Smooth muscle cell (in vitro differentiated cells): ENCODE results near the gene FDPS. TPM values are rescaled to one million over a fixed set of nuclear protein-coding genes. Genes with fewer than 3 reads are reported as not detected.

Experiments used
- DNase-seq: peaks from one replicate; lab custom pipeline; 2025; ENCODE audit not compliant: unreplicated experiment; lab: John Stamatoyannopoulos, UW
- H2AFZ ChIP-seq: fragments of 200-600 bp; sonication (generic); 2 replicates; pipeline ENCODE4 v1.6.0; 2016; ENCODE audit warnings: antibody characterized with exemption, low read depth, mild to moderate bottlenecking
- H3F3A ChIP-seq: fragments of 200-600 bp; sonication (generic); 2 replicates; pipeline ENCODE4 v1.6.0; 2017; ENCODE audit warnings: antibody characterized with exemption, low read depth
- H3K27ac ChIP-seq: fragments of 200-600 bp; sonication (generic); 2 replicates; pipeline ENCODE4 v1.5.1; 2016; ENCODE audit warnings: low read depth, mild to moderate bottlenecking
- H3K27me3 ChIP-seq: fragments of 200-600 bp; sonication (generic); 2 replicates; pipeline ENCODE4 v1.6.1; 2016; ENCODE audit warnings: low read depth, mild to moderate bottlenecking
- H3K36me3 ChIP-seq: fragments of 200-600 bp; sonication (generic); 2 replicates; pipeline ENCODE4 v1.5.1; 2016; ENCODE audit warnings: low read depth
- H3K4me1 ChIP-seq: fragments of 200-600 bp; sonication (generic); 2 replicates; pipeline ENCODE4 v1.5.1; 2016; ENCODE audit warnings: low read depth
- H3K4me2 ChIP-seq: fragments of 200-600 bp; sonication (generic); 2 replicates; pipeline ENCODE4 v1.6.0; 2016; ENCODE audit warnings: mild to moderate bottlenecking
- H3K4me3 ChIP-seq: fragments of 200-600 bp; sonication (generic); 2 replicates; pipeline ENCODE4 v1.5.1; 2016; ENCODE audit warnings: mild to moderate bottlenecking
- H3K79me2 ChIP-seq: fragments of 200-600 bp; sonication (generic); 2 replicates; pipeline ENCODE4 v1.6.0; 2016; ENCODE audit warnings: low read depth, mild to moderate bottlenecking
- H3K9ac ChIP-seq: fragments of 200-600 bp; sonication (generic); 2 replicates; pipeline ENCODE4 v1.6.0; 2016; ENCODE audit warnings: low read depth
- H3K9me3 ChIP-seq: fragments of 200-600 bp; sonication (generic); replicated peaks from 2 replicates; pipeline ENCODE4 v1.5.1; 2016; ENCODE audit warnings: low read depth
- H4K20me1 ChIP-seq: fragments of 200-600 bp; sonication (generic); 2 replicates; pipeline ENCODE4 v1.6.0; 2016; ENCODE audit warnings: low read depth
- WGBS: methylation state at CpG from one replicate; pipeline ENCODE4 v1.1.7; 2016; ENCODE audit warnings: low lambda C conversion rate; 5-methylcytosine and 5-hydroxymethylcytosine counted together
- polyA plus RNA-seq: library from polyadenylated mRNA; unstranded; fragments of >200 nt; fragmentation: Nextera tagmentation; extraction: Ambion mirVana; gene quantifications from 2 replicates; pipeline ENCODE4 v1.2.1, GENCODE V29; 2016
- total RNA-seq: library from RNA; depleted of rRNA; stranded (reverse); fragments of >200 nt; gene quantifications from 2 replicates; pipeline ENCODE4 v1.2.3, GENCODE V29; 2014
- TF ChIP-seq, protein P1 (sequence below): fragments of 200-600 bp; sonication (generic); IDR thresholded peaks from 2 replicates; pipeline ENCODE4 v1.5.1; 2017; ENCODE audit warnings: borderline replicate concordance, mild to moderate bottlenecking, antibody characterized with exemption; ENCODE audit not compliant: insufficient read depth, poor library complexity, severe bottlenecking

The FDPS gene
- total and polyA plus RNA-seq, 2 experiments from 2014 or later: 104 to 299 TPM

DNA sequence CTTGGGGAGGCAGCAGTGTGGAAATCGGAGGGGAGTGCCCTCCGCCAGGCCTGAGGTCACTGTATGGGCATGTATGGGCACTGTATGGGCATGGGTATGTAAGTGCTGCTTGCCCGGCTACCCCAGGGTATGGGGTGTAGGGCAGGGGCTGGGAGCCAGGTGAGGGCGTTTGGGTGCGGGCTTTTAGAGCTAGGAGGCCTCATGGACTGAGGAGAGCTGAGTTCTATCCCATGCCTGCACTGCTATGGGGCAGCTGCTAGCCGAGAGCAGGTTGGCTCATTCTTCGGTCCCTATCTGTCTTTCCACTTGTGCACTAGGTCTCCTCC is 12.8 kb upstream of the FDPS start:
- H2AFZ ChIP-seq: no peak overlapping the region

GRCh38 chr1:155296661-155297060 is 12.0 kb upstream of the FDPS start:
- Histone ChIP-seq H3K4me3 (no peak overlapping the region), H3K27ac (no peak overlapping the region), H2AFZ (no peak overlapping the region), H3K4me1 (peaks cover 6% of the 10 kb centered on the region), H3K79me2 (no peaks in the 10 kb centered on the region), H3F3A (no peaks in the 10 kb centered on the region), H3K27me3 (peaks cover 48% of the 10 kb centered on the region), H3K9me3 (no peaks in the 10 kb centered on the region), H3K4me2 (no peak overlapping the region), H3K36me3 (no peaks in the 10 kb centered on the region), H3K9ac (no peak overlapping the region), H4K20me1 (no peaks in the 10 kb centered on the region)
- no peak for DNase-seq
- TF ChIP-seq, protein P1, sequence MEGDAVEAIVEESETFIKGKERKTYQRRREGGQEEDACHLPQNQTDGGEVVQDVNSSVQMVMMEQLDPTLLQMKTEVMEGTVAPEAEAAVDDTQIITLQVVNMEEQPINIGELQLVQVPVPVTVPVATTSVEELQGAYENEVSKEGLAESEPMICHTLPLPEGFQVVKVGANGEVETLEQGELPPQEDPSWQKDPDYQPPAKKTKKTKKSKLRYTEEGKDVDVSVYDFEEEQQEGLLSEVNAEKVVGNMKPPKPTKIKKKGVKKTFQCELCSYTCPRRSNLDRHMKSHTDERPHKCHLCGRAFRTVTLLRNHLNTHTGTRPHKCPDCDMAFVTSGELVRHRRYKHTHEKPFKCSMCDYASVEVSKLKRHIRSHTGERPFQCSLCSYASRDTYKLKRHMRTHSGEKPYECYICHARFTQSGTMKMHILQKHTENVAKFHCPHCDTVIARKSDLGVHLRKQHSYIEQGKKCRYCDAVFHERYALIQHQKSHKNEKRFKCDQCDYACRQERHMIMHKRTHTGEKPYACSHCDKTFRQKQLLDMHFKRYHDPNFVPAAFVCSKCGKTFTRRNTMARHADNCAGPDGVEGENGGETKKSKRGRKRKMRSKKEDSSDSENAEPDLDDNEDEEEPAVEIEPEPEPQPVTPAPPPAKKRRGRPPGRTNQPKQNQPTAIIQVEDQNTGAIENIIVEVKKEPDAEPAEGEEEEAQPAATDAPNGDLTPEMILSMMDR: no peak
- 90% methylated on average over 3 of the region's 3 CpGs for WGBS

More for the DNA sequence above, 12.8 kb upstream of the FDPS start:
- Histone ChIP-seq H3K27me3 (peaks cover 48% of the 10 kb centered on the region), H3K4me3 (no peak overlapping the region), H3K4me1 (peaks cover 6% of the 10 kb centered on the region), H3K9me3 (no peaks in the 10 kb centered on the region), H3K9ac (no peak overlapping the region), H3F3A (no peaks in the 10 kb centered on the region), H4K20me1 (no peaks in the 10 kb centered on the region), H3K36me3 (no peaks in the 10 kb centered on the region), H3K4me2 (no peak overlapping the region), H3K79me2 (no peaks in the 10 kb centered on the region), H3K27ac (no peak overlapping the region)
- WGBS: 81% methylated on average over 7 of the region's 7 CpGs
- TF ChIP-seq, protein P1: no peak
- DNase-seq: no peak

- DNase-seq: no peak
- TF ChIP-seq, protein P1: no peak
- Histone ChIP-seq H3K9me3 (no peaks in the 10 kb centered on the region), H3K9ac (no peak overlapping the region), H3K4me1 (peaks cover 6% of the 10 kb centered on the region), H3K36me3 (no peaks in the 10 kb centered on the region), H3K4me2 (no peak overlapping the region), H2AFZ (no peak overlapping the region), H3K27me3 (peaks cover 48% of the 10 kb centered on the region), H4K20me1 (no peaks in the 10 kb centered on the region), H3F3A (no peaks in the 10 kb centered on the region), H3K4me3 (no peak overlapping the region), H3K79me2 (no peaks in the 10 kb centered on the region), H3K27ac (no peak overlapping the region)
- WGBS: 83% methylated on average over 7 of the region's 7 CpGs
Measured at GRCh38 chr1:155297384-155297783, 11.3 kb upstream of the FDPS start.

- Histone ChIP-seq H3F3A (no peaks in the 10 kb centered on the region), H3K9me3 (no peaks in the 10 kb centered on the region), H2AFZ (no peak overlapping the region), H3K36me3 (no peaks in the 10 kb centered on the region), H3K27ac (no peak overlapping the region), H3K9ac (no peak overlapping the region), H4K20me1 (no peaks in the 10 kb centered on the region), H3K4me3 (no peak overlapping the region), H3K27me3 (peaks cover 24% of the 10 kb centered on the region), H3K79me2 (no peaks in the 10 kb centered on the region), H3K4me1 (peaks cover 4% of the 10 kb centered on the region), H3K4me2 (no peak overlapping the region)
- TF ChIP-seq, protein P1: no peak
- 96% methylated on average over 8 of the region's 8 CpGs for WGBS
- no peak for DNase-seq
Measured at GRCh38 chr1:155300024-155300423, 8.6 kb upstream of the FDPS start.
